GM18873 (cell line): ENCODE measurements around the gene BFSP2.
"Not testable (repeated sequence)": the region's sequence is repeated elsewhere in the genome, so short reads cannot be mapped to it uniquely, and the experiment has no call there.

ENCODE experiments used
- ATAC-seq: cut with Tn5 transposase; IDR thresholded peaks from one replicate; pipeline ENCODE4 v1.9.1; 2021; ENCODE audit warnings: mild to moderate bottlenecking, moderate library complexity, moderate number of reproducible peaks; ENCODE audit not compliant: unreplicated experiment, low FRiP score

The BFSP2 gene

GRCh38 chr3:133503409-133503808 is 103.6 kb downstream of the BFSP2 start:
- ATAC-seq, result no peak

- ATAC-seq, result no peak
Observed at GRCh38 chr3:133504736-133505135, 104.9 kb downstream of the BFSP2 start.

- peak; percentile 34 for ATAC-seq
Observed at GRCh38 chr3:133505813-133506212, 106.0 kb downstream of the BFSP2 start.

GRCh38 chr3:133506215-133506901 is 106.5 kb downstream of the BFSP2 start:
- ATAC-seq, result peak; percentile 88

- ATAC-seq, result no peak
Observed at GRCh38 chr3:133509488-133509887, 109.6 kb downstream of the BFSP2 start.

GRCh38 chr3:133512416-133513089 is 112.7 kb downstream of the BFSP2 start:
- ATAC-seq, result no peak

GRCh38 chr3:133514418-133514817 is 114.6 kb downstream of the BFSP2 start:
- no peak for ATAC-seq

GRCh38 chr3:133515127-133515526 is 115.3 kb downstream of the BFSP2 start:
- no peak for ATAC-seq

GRCh38 chr3:133520286-133520685 is 120.4 kb downstream of the BFSP2 start:
- no peak for ATAC-seq

- ATAC-seq, result not testable (repeated sequence)
Observed at GRCh38 chr3:133520938-133521337, 121.1 kb downstream of the BFSP2 start.

- no peak for ATAC-seq
Observed at GRCh38 chr3:133521946-133522345, 122.1 kb downstream of the BFSP2 start.

GRCh38 chr3:133523758-133524157 is 123.9 kb downstream of the BFSP2 start:
- not testable (repeated sequence) for ATAC-seq
